Measurements from ENCODE around the gene PRR7.
"Not testable (repeated sequence)": the region's sequence is repeated elsewhere in the genome, so short reads cannot be mapped to it uniquely, and the experiment has no call there.

PRR7 gene

GRCh38 chr5:177470759-177471536 lies 24.3 kb downstream of the PRR7 start:
- DNase-seq, result no peak

- DNase-seq, result no peak
Observed at GRCh38 chr5:177471610-177472356, 25.2 kb downstream of the PRR7 start.

GRCh38 chr5:177472460-177473442 lies 26.1 kb downstream of the PRR7 start:
- peak in 1 of 4 experiments; percentile 36 for DNase-seq

- DNase-seq, result peak in 1 of 4 experiments; percentile 17
Observed at GRCh38 chr5:177473443-177474001, 26.9 kb downstream of the PRR7 start, which contains the start of gene DBN1. Gene DBN1 (minus strand): TSS chr5:177473634. CDS start chr5:177473521, 113 bp downstream.

DNA sequence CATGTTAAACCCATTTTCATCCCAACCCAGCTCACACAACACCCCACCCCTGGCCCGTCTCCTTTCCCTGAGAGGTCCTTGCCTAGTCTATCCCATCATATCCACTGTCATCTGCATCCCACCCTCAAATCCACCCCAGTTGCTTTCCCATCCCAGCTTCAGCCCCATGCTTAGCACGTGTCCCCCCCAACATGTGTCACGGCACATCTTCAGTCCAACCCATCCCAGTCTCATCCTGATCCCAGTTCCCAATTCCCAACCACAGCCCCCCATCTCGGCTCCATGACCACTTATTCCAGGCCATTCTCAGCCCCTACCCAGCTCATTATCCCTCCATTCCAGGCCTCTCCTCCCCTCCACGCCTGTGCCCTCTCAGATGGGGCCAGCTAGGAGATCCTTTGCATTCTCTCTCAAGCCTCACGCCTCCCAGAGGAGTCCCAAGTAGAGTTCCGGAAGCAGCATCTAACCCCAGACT lies 27.4 kb downstream of the PRR7 start:
- no peak for DNase-seq

DNA sequence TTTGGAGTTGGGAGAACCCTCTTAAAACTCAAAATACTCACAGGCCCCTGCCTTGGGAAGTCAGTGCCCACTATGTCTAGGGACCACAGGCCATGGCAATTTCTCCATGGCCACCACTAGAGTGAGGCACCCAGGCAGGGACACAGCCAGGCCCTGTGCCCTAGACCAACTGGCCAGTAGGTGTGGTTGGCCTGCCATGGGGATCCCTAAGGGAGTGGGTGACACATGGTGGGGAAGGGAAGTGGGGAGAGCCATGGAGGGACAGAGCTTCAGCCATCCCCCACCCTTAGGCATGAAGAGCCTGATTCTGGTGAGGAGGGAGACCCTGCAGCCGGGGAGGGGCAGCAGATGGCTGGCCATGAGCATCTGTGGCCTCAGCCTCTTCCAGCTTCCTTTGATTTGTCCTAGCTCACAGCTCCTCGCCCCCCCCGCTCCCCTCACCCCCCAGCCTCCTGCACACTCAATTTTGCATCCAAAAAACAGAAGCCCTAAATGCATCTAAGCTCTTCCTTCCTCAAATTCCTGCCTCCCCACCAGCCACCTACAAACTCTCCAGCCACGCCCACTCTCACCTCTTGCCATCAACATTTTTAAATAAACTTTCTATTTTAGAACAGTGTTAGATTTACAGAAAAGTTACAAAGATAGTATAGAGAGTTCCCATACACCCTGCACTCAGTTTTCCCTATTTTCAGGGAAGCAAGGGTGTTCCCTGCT lies 28.4 kb downstream of the PRR7 start:
- DNase-seq, result no peak

DNA sequence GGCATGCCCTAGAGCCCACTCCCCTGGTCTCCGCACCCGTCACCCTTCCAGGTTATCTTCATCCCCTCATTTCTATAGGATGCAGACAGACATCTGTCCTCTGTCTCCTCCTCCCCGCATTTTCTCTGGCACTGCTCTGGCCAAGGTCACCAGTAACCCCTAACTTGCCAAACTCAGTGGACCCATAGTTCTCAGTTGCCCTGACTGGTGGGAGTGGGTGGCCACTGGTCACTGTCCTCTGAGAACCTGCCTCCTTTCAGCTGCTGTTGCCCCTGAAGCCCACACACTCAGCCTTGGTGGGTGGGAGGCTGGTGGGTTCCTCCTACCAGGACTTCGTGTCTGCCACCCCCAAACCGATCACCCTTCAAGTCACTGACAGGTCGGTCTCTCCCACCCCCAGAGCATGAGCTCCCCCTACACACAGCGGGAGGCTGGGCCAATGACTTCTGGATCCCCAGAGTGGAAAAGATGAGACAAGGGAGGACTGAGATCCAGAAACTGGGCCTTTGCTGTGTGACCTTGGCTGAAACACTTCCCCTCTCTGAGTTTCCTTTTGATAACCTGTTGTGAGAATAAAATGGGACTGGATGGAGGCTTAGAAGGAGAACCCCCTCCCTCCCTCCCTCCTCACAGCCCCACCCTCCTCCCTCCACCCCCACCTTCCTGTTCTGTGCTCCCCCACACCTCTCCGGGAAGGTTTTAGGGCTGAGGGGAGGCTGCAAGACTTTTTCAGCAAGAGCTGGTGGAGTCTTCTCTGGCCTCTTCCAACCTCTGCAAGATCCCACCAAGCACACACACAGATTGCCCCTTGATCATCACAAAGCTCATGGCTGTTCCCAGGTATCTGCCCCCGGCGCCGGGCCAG lies 29.2 kb downstream of the PRR7 start:
- no peak for DNase-seq

DNA sequence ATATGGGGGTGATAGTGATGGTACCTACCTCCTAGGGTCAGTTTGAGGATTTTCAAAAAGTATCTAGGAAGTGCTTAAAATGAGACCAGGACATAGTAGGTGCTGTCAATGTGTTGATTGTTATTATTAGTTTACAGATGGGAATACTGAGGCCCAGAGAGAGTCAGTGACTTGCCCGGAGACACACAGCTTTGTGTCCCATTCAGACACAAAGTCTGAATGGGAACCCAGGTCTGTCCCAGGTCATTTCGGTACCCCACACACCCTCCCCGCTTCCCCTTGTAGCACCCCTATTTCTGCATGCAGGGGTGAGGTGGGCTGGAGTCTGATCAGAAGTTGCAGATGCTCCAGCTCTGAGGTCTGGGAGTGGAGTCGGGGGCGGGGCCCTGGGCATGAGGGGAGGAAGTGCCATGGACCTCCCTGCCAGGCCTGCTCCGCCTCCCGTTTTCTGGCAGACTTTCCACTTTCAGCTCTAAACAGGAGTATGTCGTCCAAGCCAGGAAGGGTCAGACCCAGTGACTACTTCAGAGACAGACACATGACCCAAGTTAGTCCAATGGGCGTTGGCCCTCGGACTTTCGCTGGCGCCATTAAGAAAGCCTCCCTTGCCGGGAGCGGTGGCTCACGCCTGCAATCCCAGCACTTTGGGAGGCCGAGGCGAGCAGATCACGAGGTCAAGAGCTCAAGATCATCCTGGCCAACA lies 30.1 kb downstream of the PRR7 start:
- no peak for DNase-seq

GRCh38 chr5:177477701-177478477 lies 31.3 kb downstream of the PRR7 start:
- DNase-seq, result no peak

GRCh38 chr5:177478711-177479646 lies 32.4 kb downstream of the PRR7 start:
- DNase-seq, result no peak

DNA sequence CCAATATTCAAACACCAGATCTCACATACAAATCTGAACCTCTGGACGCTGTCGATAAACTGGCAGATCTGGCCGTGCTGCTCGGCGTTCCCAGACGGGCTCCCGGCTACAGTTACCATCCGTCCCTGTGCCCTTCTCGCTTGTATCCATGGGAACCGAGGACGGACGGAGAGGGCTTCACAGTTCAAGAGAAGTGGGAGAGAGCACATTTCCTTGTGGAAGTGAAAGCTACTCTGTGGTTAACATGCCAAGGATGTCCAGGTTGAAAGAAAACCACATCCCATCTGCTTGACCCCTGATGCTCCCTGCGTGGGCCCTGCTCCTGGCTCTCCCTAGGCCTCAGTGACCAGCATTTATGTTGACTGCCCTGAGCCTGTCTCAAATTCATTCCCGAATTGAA lies 33.2 kb downstream of the PRR7 start:
- DNase-seq, result no peak

GRCh38 chr5:177482359-177482795 lies 35.8 kb downstream of the PRR7 start:
- DNase-seq, result no peak

DNA sequence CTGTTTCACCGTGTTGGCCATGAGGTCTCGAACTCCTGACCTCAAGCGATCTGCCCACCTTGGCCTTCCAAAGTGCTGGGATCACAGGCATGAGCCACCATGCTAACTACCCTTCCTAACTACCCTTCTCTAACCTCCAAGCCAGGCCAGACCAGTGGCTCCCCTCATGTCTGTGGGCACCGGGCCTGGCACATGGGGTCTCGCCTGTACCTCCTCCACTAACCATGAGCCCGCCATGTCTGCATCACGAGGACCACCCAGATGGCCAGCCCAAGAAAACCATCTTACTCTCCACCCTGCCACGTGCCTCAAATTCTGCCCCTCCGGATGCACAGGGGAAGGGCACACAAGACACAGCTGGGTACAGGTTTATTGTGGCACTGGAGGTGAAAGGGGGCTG lies 36.4 kb downstream of the PRR7 start:
- DNase-seq, result no peak

DNA sequence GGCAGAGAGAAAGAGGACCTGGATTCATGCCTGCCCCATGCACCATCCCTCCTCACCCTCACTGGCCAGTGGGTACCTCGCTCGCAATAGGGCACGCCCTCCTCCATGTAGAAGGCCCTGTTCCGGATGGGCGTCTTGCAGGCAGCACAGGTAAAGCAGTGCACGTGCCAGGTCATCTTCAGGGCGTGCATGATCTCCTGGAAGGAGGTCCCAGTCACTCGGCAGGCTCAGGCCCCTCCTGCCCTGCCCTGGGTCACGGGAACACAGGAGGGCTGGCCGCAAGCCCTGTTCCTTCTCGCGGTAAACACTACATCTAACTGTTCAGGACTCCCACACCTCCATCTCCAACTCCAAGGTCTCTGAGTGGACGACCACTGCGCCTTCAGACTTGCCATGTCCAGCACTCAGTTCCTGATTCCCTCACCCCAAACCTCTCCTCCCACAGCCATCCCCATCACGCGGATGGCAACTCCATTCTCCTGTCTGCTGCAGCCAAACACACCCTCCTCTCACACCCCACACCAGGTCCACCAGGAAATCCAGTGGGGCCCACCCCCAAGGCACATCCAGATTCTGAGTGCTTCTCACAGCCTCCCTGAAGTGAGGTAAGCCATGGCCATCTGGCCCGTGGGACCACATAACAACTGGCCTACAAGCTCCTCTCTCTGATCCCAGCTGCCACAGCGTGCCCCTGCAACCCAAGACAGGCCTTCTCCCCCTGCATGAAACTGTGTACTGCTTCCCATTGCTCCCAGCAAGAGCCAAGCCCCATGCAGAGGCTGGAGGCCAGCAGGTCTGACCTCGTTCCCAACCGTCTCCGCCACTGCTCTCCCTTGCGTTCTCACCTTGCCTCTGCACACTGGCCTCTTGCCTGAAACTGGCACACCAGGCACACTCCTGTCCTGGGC lies 37.6 kb downstream of the PRR7 start:
- no peak for DNase-seq

- DNase-seq, result no peak
Observed at GRCh38 chr5:177484902-177485549, 38.4 kb downstream of the PRR7 start.

- not testable (repeated sequence) for DNase-seq
Observed at GRCh38 chr5:177485753-177486152, 39.1 kb downstream of the PRR7 start.

Data from activated naive CD4-positive, alpha-beta T cell (primary cell).